ENCODE results near the gene ACIN1.

ACIN1 gene

DNA sequence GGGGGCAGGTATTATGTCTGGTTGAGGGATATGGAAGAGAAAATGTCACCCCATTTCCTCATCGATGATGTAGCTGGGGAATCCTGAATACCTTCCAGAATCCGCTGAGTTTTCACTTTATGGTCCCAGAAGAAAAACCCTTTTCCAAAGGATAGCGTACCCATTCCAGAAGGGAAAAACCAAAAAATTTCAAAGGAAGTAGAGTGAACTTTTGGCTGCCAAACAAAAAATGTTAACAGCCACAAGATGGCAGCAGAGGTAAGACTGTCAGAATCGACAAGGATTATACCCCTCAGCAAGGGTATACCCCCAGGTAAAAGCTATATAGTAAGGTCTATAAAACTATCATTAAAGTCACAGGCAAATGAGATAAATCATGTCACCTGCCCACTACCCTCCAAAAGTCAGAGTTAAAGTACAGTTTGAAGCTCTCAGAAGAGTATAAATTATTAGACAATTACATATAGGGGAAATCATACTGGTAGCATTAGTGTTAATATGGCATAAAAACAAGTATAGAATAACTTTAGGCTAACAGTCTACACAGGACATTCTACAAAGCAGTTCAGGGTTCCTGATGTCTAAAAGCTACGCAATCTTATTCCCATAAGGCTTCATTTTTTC is 18.0 kb downstream of the ACIN1 start:
- no peak for DNase-seq

DNA sequence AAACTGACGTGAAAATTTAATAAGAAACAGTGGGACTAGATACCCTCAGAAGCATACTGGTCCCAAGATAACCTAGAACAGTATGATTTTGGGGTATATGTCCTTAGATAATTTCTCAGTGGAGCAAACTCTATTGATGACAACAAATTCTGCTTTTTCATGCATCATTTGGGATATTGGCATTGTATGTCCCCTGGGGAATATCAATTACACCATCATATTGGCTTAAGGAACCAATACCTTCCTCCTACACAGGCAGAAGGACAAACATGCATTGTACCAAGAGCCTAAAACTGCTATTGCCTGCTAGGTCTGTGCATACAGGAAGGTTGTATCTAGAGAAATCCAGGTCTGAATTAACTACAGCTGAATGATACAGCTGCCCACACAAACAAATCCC is 20.0 kb downstream of the ACIN1 start:
- DNase-seq = no peak

DNA sequence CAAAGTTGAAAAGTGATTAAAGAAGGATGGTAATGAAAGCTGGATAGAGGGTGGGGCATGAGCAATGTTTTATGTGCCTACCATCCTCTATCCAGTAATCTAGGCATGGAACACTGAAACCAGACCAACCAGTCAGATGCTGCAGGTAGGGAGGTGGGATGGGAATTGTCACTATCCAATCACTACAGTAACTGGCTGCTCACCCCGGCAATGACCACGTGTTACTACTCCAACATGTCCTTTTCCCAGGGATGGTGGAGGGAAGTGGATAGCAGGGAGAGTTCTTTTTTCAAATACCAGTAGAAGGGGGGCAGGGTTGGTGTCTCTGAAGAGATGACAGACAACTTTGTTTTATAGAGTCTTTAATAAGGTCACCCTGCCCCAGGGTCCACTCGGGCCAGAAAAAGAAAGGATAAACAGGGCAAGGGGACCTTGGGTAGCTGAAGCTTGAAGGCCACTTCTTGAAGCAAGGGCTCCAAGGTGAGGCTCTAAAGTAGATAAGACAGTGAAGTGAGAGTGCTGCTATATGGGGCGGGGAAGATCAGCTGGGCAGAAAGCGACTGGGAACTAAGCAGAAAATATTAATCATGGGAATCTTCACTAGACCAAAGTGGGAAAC is 22.9 kb downstream of the ACIN1 start:
- no peak for DNase-seq

DNA sequence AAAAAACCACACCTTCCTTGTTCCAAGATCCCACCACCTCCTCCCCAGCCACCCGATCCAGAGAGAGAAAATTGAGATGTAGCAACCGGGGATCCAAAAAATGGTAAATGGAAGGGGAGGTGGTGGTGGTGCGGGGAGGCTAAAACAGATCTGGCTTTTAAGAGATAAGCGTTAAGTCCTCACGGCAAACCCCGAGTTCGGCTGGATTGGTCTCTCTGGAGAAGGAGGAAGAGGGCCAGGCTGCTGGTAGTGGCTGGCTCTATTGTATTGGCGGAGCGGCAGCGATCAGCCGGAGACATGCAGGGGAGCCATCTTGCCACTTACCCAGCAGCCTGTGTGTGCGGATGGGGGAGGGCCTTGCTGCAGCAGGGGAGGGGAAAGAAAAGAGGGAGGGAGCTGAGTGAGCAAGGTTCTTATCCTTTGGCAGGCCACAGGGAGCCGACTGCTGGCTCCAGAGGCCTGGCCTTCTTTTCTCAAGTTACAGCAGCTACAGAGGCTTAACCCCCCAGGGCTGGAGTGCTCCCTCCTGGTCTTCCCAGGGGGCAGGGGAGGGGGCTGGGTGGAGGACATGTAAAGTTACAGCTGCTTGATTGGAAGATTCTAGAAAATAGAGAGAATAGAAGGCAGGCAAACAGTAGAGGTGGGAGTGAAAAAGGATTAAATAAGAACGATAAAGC is 23.6 kb downstream of the ACIN1 start:
- DNase-seq = no peak

DNA sequence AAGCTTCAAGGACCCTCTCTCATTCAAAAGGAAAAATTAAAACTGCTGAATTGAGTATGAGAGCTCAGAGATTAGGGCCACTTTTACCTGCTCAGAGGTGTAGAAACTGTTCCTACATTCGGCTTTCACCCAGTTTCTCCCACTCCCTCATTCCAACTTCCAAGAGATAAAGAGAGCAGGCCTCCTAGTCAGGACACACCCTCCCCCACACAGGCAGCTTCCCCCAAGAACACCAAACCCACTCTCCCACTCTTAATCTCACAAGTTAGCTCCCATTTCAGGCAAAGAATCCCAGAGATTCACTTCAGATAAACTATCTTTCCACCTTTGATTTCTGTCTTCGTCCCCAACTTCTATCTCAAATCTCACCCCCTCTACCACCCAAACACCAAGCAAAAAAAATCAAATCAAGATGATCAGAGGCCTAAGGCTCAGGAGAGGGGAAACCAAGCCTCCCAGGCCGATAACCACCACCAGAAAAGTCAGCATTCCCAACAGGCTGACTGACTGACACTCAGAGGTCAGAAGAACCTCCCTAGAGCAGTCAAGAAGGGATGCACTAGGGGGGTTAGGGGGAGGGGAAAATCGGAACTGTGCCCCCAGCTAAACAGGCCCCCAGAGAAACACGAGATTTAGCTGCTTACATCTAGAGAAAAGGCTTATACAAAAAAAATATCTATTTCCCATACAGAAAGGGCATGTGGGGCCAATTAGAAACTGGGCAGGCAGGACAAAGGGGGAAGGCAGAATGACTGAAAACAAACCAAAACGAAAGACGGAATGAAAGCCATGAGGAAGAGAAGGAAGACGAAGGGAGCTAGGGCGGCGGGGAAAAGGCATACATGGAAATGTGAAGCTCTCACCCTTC is 24.4 kb downstream of the ACIN1 start:
- no peak for DNase-seq

DNA sequence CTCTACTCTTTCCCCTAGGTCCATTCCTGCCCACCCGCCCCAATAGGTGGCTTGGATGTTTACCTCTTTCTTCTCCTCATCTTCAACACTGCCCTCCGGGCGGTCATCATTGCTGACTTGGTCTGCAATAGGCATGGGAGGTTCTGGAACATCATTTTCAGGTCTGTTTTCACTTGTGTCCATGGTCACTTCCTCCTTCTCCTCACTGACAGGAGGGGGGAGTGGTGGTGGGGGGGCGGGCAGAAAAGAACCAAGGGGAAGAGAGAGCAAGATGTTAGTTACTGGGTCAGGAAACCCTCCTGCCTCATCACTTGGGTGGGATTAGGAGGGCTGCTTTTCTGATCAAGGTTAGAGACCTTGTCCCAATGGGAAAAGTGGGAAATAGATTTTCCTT is 25.5 kb downstream of the ACIN1 start:
- no peak for DNase-seq

DNA sequence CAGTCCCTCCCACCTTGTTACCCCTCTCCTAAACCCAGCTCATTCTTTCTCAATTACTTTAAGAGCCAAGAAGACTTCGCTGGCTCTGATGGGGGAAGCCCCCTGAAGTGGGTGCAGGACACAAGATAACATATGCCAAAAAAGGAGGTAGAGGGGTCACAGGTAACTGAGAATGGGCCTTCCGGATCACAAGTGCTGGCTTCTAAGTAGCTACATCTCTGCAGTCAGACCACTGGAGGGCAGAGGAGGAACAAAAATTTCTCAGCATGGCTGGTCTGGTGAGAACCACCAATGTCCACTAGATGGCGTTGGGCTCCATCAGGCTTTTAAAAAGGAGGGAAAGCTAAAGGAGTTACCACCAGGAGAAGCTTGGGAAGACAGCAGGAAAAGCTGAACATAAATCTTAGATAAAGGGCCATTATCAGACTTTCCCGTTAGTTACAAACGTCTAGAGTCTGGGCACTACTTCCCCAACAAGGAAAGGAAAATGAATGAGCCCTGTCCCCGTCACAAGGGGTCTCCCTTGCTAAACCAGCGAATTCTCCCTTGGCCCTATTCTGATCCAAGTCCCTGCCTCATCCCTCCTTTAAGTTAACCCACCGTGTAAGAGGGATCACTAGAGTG is 26.0 kb downstream of the ACIN1 start:
- no peak for DNase-seq

DNA sequence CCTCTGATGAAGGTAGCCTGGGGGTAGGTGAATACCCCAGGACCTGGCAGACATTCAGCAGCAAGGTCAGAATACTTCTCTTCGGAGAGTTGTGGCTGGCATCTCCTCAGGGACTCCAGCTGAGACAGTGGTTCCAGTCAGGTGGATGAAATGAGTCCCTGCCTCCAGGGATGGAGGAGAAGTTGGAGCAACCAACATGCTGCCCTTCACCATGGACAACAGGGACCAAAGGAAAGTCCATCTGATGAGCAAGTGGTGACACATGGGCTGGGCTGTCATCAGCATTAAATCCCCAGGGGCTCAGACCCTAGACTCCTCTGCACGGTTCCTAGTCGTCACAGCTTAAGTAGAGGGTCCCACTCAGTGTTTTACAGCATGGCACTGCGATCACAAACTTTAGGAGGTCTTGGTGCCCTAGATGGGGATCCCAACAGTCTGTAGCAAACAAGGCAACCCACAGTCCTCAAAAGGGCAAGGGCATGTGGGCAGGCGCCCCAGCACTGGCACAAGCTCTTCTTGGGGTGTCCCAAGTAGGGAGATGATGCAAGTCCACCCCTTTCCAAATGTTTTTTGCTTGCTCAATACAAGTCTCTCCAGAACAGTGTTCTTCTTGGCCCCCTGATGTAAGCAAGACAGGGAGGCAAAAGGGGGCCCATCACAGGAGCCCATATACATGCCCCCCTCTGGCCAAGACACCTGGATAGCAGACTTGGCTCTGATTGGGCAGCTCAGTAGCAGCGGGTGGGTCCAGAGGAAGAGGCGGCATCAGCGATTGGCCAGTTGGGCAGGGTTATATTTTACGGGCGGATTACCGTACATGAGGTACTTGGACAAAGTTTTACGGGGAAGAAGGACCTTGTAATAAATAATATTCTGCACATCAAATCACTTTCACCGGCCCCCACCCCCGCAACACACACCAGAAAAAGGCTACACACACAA is 26.8 kb downstream of the ACIN1 start:
- DNase-seq = no peak

DNA sequence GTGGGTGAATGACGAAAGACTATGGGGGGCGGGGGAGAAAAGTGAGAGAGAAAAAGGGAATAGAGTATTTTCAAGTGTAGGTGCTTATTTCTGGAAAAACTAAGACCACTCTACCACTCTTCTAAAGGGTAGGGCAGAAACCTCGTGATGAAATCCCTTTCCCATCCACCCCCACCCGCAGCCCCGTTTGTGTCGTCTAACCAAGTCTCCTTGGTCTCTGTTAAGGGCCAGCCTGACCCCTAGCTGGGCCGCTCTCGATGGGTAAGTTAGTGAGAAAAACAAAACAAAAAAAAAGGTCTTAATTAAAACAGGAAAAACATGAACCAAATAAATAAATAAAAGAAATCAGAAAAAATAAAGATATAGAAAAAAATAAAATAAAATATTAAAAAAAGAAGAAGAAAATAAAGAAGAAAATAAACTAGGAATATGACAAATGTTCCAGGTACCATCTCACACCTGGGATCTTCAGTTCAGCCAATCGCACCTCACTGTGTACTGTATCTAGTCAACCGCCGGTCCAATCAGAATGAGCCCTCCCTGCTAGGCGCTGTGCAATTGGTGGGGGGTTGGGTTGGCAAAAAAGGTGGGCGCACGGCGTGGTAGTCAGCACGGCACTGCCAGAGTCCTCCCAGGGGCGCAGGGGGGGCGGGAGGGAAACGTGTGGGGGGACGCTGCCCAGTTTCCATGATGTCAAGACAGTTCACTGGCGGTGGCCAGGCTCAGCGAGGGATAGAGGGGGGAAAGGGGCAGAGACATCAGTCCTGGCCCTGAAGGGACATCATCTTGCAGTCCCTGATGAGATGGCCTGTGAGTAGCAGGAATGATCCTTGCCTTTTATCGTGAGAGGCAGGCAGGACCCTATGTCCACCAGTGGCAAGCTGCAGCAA is 27.8 kb downstream of the ACIN1 start:
- no peak for DNase-seq

DNA sequence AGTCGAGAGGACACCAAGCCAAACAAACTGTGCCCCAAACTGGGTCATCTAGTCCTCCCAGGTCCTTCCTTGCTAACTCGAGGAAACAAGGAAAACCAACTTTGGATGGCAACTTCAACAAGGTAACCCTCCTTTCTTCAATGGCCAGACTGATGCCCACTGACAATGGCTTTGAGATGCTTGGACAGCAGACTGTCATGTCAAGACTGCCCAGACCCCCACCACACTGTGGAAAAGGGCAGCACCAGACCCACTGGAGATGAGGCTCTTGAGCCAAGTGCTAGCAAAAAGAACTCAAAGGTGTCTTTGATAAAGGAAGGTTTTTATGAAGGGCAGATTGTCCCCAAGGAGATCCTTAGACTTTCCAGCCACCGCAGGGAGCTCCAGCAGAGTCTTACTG is 28.6 kb downstream of the ACIN1 start:
- DNase-seq = no peak

DNA sequence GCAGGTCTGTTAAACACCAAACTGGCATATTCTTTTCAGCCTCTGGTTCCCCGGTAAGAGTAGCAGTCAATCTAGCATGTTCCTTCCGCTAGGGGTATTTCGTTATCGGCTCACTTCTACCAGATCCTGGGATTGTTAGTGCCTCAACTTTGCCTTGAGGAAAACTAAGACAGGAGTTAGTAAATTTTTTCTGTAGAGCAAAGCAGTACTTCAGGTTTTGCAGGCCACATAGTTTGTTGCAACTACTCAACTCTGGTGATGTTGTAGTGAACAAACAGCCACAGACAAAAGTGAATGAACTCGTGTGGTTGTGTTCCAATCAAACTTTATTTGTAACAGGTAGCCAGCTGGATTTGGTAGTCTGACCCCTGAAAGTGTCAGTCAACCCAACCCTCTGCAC is 31.3 kb downstream of the ACIN1 start:
- no peak for DNase-seq

DNA sequence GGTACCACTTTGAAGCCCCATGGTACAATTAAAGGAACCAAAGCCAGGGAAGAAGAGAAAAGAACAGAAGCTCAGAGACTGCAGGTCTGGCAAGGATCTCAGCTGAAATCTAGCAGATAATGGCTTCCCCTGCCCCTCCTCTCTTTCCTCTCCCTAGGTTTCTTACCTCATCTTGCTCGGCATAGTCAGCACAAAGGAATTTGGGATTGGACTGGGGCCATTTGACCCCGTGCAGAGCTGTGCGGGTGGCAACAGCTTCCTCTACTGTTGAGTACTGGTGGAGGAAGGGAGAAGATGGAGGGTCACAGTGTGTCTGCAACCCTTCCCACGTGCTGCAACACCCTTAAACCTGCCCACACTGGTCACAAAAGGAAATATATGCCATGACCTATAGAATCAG is 32.9 kb downstream of the ACIN1 start:
- DNase-seq = no peak

DNA sequence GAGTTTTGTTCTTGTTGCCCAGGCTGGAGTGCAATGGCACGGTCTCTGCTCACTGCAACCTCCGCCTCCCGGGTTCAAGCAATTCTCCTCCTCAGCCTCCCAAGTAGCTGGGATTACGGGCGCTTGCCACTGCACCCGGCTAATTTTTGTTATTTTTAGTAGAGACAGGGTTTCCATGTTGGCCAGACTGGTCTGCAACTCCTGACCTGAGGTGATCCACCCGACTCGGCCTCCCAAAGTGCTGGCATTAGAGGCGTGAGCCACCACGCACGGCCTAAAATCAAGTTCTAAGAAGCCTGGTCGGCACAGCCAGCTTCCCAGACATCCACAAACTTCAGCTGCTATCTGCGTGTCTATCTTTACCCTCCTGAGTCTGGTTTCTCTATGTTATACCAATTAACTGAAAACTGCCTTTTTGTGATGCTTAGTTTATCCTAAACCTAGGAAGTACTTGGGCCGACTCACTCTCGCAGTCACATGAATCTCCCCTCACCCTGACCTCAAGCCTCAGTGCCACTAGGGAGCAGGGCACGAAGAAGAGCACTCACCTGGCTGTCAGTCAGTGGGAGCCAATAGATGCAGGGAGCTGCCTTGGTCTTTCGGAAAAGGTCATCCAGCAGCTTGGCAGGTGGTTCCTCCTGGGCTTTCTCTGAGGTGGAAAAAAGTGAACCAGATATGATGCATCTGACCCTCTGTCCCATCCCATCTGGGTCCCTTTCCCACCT is 34.2 kb downstream of the ACIN1 start:
- no peak for DNase-seq

DNA sequence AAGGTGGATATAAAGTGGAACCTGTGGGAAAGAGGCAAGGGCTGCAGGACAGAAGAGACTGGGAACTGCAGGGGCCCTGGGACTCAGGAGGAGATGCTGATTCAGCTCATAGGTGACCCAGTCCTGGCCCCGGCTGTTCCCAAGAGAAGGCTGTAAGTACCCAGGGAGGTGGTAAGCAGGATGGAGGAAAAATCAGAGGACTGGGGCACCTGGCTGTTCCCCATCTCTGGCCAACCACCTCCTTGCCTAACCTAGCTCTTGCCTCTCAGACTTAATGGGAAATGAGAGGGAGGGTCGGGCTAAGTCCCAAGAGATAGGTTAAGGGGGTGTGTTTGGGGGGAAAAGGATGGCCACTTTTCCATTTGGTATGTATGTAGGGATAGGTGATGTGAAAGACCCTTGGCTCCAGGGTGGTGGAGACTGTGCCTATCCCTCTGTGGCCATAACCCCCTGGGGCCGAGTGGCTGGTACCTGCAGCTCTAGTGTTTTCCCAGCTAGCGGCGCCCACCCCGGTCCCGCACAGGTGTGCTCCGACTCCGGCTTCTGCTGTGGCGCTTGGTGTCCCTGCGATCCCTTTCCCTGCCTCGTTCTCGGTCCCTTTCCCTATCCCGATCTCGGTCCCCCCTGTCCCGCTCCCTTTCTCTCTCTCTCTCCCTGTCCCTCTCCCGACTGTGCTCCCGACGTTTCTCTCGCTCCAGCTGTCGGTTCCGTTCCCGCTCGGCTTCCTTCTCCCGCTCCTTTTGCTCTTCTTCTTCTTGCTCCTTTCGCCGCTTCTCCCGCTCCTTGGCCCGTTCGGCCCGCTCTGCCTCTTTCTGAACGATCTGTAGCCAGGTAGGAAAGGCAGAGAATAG is 36.1 kb downstream of the ACIN1 start:
- no peak for DNase-seq

DNA sequence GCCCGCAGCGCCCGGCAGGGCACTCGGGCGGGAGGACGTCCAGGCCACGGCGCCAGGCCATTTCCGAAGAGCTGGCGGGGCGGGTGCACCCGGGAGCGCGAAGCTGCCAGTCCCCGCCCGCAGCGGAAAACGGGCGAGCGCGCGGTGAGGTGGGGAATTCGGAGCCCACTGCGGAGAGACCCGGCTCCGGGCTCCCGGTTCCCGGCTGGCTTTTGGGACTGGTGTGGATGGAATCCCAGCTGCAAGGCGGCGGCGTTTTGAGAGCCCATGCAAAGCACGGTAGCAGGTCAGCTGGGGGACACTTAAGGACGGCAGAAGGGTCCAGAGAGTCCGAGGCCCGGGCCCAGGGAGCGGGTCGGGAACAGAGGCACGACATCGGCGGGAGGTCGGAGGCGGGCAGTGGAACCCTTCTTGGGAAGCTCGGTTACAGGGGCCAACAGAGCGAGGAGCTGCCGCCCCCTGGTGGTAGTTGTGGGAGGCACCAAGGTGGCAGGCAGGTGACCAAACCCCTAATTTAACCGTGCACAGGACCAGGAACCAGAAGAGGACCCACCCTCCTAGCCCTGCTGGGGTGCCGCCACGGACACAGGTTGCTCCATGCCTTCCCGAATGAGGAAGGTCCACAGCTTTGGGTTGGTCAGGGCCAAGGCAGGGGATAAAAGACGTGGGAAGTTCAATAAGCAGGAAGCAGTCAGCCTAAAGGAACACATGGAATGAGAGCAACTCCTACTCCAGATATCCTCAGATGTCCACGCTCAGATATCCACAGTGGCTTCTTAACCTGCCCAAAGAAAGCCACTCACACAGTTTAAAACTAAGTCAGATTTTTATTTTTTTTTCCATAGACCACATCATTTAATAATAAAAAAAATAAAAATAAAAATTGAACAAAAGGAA is 36.9 kb downstream of the ACIN1 start:
- DNase-seq = no peak

DNA sequence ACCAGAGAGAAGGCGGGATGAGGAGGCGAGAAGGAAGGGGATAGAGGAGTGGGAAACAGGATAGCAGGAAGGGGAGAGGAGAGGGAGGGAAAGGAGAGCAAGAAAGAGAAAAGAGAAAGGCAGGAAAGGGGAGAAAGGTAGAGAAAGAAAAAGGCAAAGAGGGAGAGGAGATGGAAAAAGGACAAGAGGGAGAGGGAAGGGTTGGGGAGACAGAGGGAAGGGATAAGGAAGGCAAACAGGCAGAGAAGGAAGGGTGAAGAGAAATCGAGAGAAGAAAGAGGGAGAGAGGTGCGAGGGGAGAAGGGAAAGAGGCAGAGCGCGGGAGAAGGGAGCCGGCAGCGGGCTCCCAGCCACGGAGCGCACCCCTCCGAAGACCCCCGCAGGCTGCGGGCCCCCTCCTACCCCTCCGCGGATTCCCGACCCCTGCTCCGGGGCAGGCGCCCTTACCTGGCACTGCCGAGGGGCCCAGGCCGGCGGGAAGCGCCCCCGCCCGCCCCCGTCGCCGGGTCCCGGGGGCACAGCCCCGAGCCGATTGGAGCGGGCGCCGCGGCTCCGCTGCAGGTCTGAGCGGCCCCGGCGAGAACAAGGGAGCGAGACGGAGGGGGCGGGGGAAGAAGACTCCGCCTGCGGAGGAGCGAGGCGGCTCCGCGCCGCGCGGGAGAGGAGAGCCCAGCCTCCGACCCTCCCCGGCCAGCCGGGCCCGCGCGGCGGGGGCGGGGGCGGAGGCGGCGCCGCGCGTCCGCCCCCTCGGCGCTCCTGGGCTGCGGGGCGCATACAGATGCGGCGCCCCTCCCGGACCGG is 37.8 kb downstream of the ACIN1 start, which contains the start of gene CDH24:
CDH24 (minus strand) TSS at position 565 of the 801 bp plus-strand sequence. CDS start 1,787 bp downstream, outside the sequence.
- no peak for DNase-seq

All from kidney glomerular epithelial cell (primary cell).